Measurements from ENCODE around the gene LHCGR. TPM values are rescaled to one million over a fixed set of nuclear protein-coding genes. Genes with fewer than 3 reads are reported as not detected.

LHCGR gene
- total RNA-seq (2016; rRNA removed; fragmentation: Illumina TruSeq; extraction: Trizol) (not detected in 2 replicates), polyA plus RNA-seq (2011; rRNA removed) (not detected in 2 replicates), polyA minus RNA-seq (2011; rRNA and poly(A)+ RNA removed; ENCODE audit: low replicate concordance) (not detected in 2 replicates), Bru-seq, nascent RNA (not detected), BruChase-seq, experiment 1, labeled RNA remaining after a 6-hour chase (percentile 19 among the genes with signal in this experiment), BruChase-seq, experiment 2, labeled RNA remaining after a 2-hour chase (not detected)
- total RNA-seq (2016; cell fraction: cytosol; rRNA removed; fragmentation: Illumina TruSeq; extraction: Trizol; ENCODE audit: low read depth): not detected in 2 replicates
- not detected in 2 replicates for total RNA-seq (2016; cell fraction: insoluble cytoplasmic fraction; rRNA removed; fragmentation: Illumina TruSeq; extraction: Trizol)
- not detected in 2 replicates for total RNA-seq (2016; cell fraction: membrane; rRNA removed; fragmentation: Illumina TruSeq; extraction: Trizol)
- not detected in 2 replicates for total RNA-seq (2016; cell fraction: nucleus; rRNA removed; fragmentation: Illumina TruSeq; extraction: Trizol)
- not detected in 2 replicates for polyA plus RNA-seq (2011; cell fraction: cytosol; rRNA removed)
- polyA plus RNA-seq (2011; cell fraction: nucleus; rRNA removed): not detected in 2 replicates
- not detected in 2 replicates for polyA plus RNA-seq (2012)
- polyA plus RNA-seq (2016; cell fraction: cytosol; fragmentation: Illumina TruSeq; extraction: Trizol; ENCODE audit: low read depth): not detected in 2 replicates
- not detected in 2 replicates for polyA plus RNA-seq (2016; cell fraction: insoluble cytoplasmic fraction; fragmentation: Illumina TruSeq; extraction: Trizol; ENCODE audit: low read depth)
- not detected in 2 replicates for polyA plus RNA-seq (2016; cell fraction: membrane; fragmentation: Illumina TruSeq; extraction: Trizol; ENCODE audit: low read depth)
- not detected in 2 replicates for polyA plus RNA-seq (2016; cell fraction: nucleus; fragmentation: Illumina TruSeq; extraction: Trizol; ENCODE audit: insufficient read depth, low read depth)
- polyA minus RNA-seq (2011; cell fraction: cytosol; rRNA and poly(A)+ RNA removed): not detected in 2 replicates
- polyA minus RNA-seq (2011; cell fraction: nucleus; rRNA and poly(A)+ RNA removed): not detected in 2 replicates
- long read RNA-seq, experiment 1: 0 reads
- long read RNA-seq, experiment 2: 0 reads

GRCh38 chr2:48755473-48755872 lies at the start of gene LHCGR:
LHCGR (minus strand) TSS chr2:48755724; CDS start chr2:48755671, 53 bp downstream.
- ATAC-seq: peak; percentile 87
- BruUV-seq (replicated peaks): no TSS peak
- TF ChIP-seq EZH2 (conservative IDR thresholded peaks at IDR 0.05; ENCODE audit: low read depth, low read length) (0 out of 2 replicates have a peak, but pooled peaks have one; percentile 24), ZNF777 (CRISPR knock-in tag; IDR thresholded peaks at IDR 0.05) (0 out of 2 replicates have a peak, but pooled peaks have one; percentile 22), CEBPZ (IDR thresholded peaks at IDR 0.05; ENCODE audit: low read length) (no peak)
- TF ChIP-seq, protein P1, sequence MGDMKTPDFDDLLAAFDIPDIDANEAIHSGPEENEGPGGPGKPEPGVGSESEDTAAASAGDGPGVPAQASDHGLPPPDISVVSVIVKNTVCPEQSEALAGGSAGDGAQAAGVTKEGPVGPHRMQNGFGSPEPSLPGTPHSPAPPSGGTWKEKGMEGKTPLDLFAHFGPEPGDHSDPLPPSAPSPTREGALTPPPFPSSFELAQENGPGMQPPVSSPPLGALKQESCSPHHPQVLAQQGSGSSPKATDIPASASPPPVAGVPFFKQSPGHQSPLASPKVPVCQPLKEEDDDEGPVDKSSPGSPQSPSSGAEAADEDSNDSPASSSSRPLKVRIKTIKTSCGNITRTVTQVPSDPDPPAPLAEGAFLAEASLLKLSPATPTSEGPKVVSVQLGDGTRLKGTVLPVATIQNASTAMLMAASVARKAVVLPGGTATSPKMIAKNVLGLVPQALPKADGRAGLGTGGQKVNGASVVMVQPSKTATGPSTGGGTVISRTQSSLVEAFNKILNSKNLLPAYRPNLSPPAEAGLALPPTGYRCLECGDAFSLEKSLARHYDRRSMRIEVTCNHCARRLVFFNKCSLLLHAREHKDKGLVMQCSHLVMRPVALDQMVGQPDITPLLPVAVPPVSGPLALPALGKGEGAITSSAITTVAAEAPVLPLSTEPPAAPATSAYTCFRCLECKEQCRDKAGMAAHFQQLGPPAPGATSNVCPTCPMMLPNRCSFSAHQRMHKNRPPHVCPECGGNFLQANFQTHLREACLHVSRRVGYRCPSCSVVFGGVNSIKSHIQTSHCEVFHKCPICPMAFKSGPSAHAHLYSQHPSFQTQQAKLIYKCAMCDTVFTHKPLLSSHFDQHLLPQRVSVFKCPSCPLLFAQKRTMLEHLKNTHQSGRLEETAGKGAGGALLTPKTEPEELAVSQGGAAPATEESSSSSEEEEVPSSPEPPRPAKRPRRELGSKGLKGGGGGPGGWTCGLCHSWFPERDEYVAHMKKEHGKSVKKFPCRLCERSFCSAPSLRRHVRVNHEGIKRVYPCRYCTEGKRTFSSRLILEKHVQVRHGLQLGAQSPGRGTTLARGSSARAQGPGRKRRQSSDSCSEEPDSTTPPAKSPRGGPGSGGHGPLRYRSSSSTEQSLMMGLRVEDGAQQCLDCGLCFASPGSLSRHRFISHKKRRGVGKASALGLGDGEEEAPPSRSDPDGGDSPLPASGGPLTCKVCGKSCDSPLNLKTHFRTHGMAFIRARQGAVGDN (CRISPR knock-in tag; IDR thresholded peaks at IDR 0.05): peak; percentile 31; the same call in 1 of the 2 replicates
- H3K79me2 ChIP-seq (ENCODE audit: insufficient read depth, low read length): no peaks in the 10 kb centered on the region
- intact Hi-C loops (cut with micrococcal nuclease; ENCODE audit: unreplicated experiment): no loop called here
- no peak within 1 kb of the TSS for H3K4me3 ChIP-seq (replicated peaks in 1 of 3; ENCODE audit: insufficient read depth in 1 of 3, low read depth in 2 of 3, low read length in 3 of 3)
- H3K9ac ChIP-seq (ENCODE audit: insufficient read depth, low read depth, low read length): no peak within 1 kb of the TSS
- WGBS (ENCODE audit: low lambda C conversion rate): 19% methylated on average over 18 of the region's 37 CpGs
- H3K4me1 ChIP-seq (ENCODE audit: insufficient read depth, low read length): no peaks in the 10 kb centered on the region
- no peak within 1 kb of the TSS for H3K4me2 ChIP-seq (ENCODE audit: low read depth, low read length)
- H2AFZ ChIP-seq (ENCODE audit: low read length): no peak within 1 kb of the TSS
- H3K27ac ChIP-seq (ENCODE audit: extremely low read length, insufficient read depth, low read length): no peak within 1 kb of the TSS
- ChIA-PET CTCF (ENCODE audit: low intra/inter-chr PET ratio, low total read pairs) (no interaction called here), POLR2A (no interaction called here)
- H4K20me1 ChIP-seq (ENCODE audit: insufficient read depth, low read length): no peaks in the 10 kb centered on the region
- no peak for FAIRE-seq
- no peaks in the 10 kb centered on the region for H3K9me3 ChIP-seq (ENCODE audit: low read length)
- in situ Hi-C loops (cut with HindIII; ENCODE audit: extremely low pct_ligation_motif_present, low pct_unique_long_range_greater_than_20kb): no loop called here
- DNase-seq (ENCODE audit: low spot score): no peak
- no peaks in the 10 kb centered on the region for H3K36me3 ChIP-seq (replicated peaks in 1 of 2; ENCODE audit: control insufficient read depth in 1 of 2, insufficient read depth in 2 of 2, low read length in 2 of 2)
- H3K27me3 ChIP-seq (ENCODE audit: control insufficient read depth in 1 of 2, insufficient read depth in 2 of 2, low read length in 2 of 2): peaks cover 3 to 27% of the 10 kb centered on the region in 2 experiments; a peak in 4 of 5 replicates

Data from HepG2 (cell line).